ENCODE results near the gene EPM2AIP1.
A peak's percentile ranks its signal among the peaks of the same experiment; 100 is the strongest.

The EPM2AIP1 gene

DNA sequence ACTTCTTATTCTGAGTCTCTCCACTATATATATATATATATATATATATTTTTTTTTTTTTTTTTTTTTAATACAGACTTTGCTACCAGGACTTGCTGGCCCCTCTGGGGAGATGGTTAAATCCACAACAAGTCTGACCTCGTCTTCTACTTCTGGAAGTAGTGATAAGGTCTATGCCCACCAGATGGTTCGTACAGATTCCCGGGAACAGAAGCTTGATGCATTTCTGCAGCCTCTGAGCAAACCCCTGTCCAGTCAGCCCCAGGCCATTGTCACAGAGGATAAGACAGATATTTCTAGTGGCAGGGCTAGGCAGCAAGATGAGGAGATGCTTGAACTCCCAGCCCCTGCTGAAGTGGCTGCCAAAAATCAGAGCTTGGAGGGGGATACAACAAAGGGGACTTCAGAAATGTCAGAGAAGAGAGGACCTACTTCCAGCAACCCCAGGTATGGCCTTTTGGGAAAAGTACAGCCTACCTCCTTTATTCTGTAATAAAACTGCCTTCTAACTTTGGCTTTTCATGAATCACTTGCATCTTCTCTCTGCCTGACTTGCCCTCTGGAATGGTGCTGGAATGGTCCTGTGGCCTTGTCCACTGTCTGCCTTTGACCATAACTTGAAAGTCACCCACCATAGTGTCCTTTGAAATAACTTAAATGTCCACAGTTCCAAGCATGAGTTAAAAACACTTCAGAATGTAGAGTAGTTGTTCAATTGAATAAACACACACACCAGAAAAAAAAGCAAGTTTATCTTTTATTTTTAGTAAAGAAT is 32.8 kb upstream of the EPM2AIP1 start:
- TF ChIP-seq, protein P1, sequence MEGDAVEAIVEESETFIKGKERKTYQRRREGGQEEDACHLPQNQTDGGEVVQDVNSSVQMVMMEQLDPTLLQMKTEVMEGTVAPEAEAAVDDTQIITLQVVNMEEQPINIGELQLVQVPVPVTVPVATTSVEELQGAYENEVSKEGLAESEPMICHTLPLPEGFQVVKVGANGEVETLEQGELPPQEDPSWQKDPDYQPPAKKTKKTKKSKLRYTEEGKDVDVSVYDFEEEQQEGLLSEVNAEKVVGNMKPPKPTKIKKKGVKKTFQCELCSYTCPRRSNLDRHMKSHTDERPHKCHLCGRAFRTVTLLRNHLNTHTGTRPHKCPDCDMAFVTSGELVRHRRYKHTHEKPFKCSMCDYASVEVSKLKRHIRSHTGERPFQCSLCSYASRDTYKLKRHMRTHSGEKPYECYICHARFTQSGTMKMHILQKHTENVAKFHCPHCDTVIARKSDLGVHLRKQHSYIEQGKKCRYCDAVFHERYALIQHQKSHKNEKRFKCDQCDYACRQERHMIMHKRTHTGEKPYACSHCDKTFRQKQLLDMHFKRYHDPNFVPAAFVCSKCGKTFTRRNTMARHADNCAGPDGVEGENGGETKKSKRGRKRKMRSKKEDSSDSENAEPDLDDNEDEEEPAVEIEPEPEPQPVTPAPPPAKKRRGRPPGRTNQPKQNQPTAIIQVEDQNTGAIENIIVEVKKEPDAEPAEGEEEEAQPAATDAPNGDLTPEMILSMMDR (conservative IDR thresholded peaks at IDR 0.05; ENCODE audit: low read length), result no peak
- no peak overlapping the region for H3K4me3 ChIP-seq (ENCODE audit: low read length)
- no peak for DNase-seq (ENCODE audit: low read depth)

- H3K4me3 ChIP-seq (ENCODE audit: low read length), result no peak overlapping the region
- TF ChIP-seq, protein P1 (conservative IDR thresholded peaks at IDR 0.05; ENCODE audit: low read length), result no peak
- DNase-seq (ENCODE audit: low read depth), result no peak
These were observed 32.0 kb upstream of the EPM2AIP1 start for GRCh38 chr3:37024820-37025405.

GRCh38 chr3:37024092-37024491 is 31.2 kb upstream of the EPM2AIP1 start:
- no peak overlapping the region for H3K4me3 ChIP-seq (ENCODE audit: low read length)
- TF ChIP-seq, protein P1 (conservative IDR thresholded peaks at IDR 0.05; ENCODE audit: low read length), result peak; percentile 57
- DNase-seq (ENCODE audit: low read depth), result peak; percentile 29

- TF ChIP-seq, protein P1 (conservative IDR thresholded peaks at IDR 0.05; ENCODE audit: low read length), result no peak
- H3K4me3 ChIP-seq (ENCODE audit: low read length), result no peak overlapping the region
- DNase-seq (ENCODE audit: low read depth), result no peak
These were observed 24.8 kb upstream of the EPM2AIP1 start for GRCh38 chr3:37017683-37018082.

DNA sequence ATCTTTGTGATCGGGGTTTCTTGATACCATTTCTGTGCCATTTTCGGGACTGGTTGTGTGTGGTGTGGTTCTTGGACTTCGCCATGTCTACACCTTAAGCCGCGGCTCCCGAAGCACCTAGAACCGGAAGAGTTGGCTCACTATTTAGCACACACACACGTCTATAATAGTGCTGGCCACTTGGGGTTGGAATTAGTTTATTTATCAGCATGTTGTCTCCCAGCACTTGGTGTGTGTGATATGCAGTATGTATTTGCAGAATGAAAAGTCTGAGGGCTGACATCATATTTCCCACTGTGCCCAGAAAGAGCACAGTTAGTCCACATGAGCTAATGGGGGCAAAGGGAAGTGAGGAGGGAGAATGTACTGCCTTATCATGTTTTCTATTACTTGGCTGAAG is 24.0 kb upstream of the EPM2AIP1 start:
- H3K4me3 ChIP-seq (ENCODE audit: low read length), result no peak overlapping the region
- TF ChIP-seq, protein P1 (conservative IDR thresholded peaks at IDR 0.05; ENCODE audit: low read length), result no peak
- DNase-seq (ENCODE audit: low read depth), result no peak

GRCh38 chr3:37015642-37016041 is 22.7 kb upstream of the EPM2AIP1 start:
- DNase-seq (ENCODE audit: low read depth), result no peak
- TF ChIP-seq, protein P1 (conservative IDR thresholded peaks at IDR 0.05; ENCODE audit: low read length), result no peak
- H3K4me3 ChIP-seq (ENCODE audit: low read length), result no peak overlapping the region

GRCh38 chr3:37014620-37015019 is 21.7 kb upstream of the EPM2AIP1 start:
- DNase-seq (ENCODE audit: low read depth), result no peak
- H3K4me3 ChIP-seq (ENCODE audit: low read length), result no peak overlapping the region
- TF ChIP-seq, protein P1 (conservative IDR thresholded peaks at IDR 0.05; ENCODE audit: low read length), result no peak

All from AG10803 (cell line).